ENCODE measurements around the gene PRPS1. TPM values are rescaled to one million over a fixed set of nuclear protein-coding genes. Genes with fewer than 3 reads are reported as not detected.
"Not testable (repeated sequence)": the region's sequence is repeated elsewhere in the genome, so short reads cannot be mapped to it uniquely, and the experiment has no call there.

The PRPS1 gene
- polyA plus RNA-seq, 3 donors = 10.4 to 11.8 (median 11.4) TPM

DNA sequence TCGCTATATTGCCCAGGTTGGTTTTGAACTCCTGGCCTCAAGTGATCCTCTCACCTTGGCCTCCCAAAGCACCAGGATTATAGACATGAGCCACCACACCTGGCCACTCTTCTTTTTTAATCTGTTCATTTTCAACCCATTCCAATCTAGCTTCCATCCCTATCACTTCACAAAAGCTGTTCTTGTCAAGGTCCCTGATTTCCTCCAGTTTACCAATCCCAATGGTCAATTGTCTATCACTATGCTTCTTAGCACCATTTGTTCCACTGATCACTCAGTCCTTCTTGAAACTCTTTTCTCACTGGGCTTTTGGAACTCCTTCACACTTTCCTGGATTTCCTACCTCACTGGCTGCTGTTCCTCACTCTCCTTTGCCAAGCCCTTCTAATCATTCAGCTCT is 38.6 kb downstream of the PRPS1 start:
- H3K9me3 Mint-ChIP-seq = no peaks in the 10 kb centered on the region
- no peak overlapping the region for H3K4me3 ChIP-seq (replicated peaks in 1 of 3; ENCODE audit: low read depth in 2 of 3, low read length in 3 of 3)
- H3K27ac Mint-ChIP-seq = peak overlapping the region in 2 of 7 donors; percentile 4 to 29
- intact Hi-C loops (cut with micrococcal nuclease) = no loop called here
- no peak for DNase-seq
- no peak overlapping the region for H3K27ac ChIP-seq (ENCODE audit: low read depth in 1 of 2, low read length in 2 of 2)
- H3K36me3 Mint-ChIP-seq = peaks cover 0 to 4% of the 10 kb centered on the region in 2 donors
- no peaks in the 10 kb centered on the region for H4K20me1 ChIP-seq (ENCODE audit: insufficient read depth, low read length)
- H3K27me3 Mint-ChIP-seq (ENCODE audit: low read depth in 3 of 3) = no peaks in the 10 kb centered on the region
- H3K4me1 ChIP-seq (ENCODE audit: control insufficient read depth in 1 of 2, insufficient read depth in 2 of 2, low read length in 2 of 2) = no peaks in the 10 kb centered on the region
- H3K4me3 Mint-ChIP-seq = no peak overlapping the region
- H2AFZ ChIP-seq (ENCODE audit: insufficient read depth, low read depth, low read length, poor library complexity, severe bottlenecking) = no peak overlapping the region
- H3K4me2 ChIP-seq (replicated peaks; ENCODE audit: extremely low read depth, low read length, poor library complexity, severe bottlenecking) = no peak overlapping the region
- TF ChIP-seq CTCF (IDR thresholded peaks at IDR 0.05) = no peak
- peaks cover 4% of the 10 kb centered on the region for H3K79me2 ChIP-seq (ENCODE audit: insufficient read depth, low read length)
- peaks cover 3% of the 10 kb centered on the region for H3K4me1 Mint-ChIP-seq
- no peaks in the 10 kb centered on the region for H3K9me3 ChIP-seq (replicated peaks in 1 of 2; ENCODE audit: control insufficient read depth in 1 of 2, insufficient read depth in 1 of 2, low read length in 2 of 2)
- no peaks in the 10 kb centered on the region for H3K27me3 ChIP-seq (ENCODE audit: control insufficient read depth in 2 of 2, insufficient read depth in 2 of 2, low read length in 2 of 2)
- no CpG with 5 or more reads among the region's 1 CpG for WGBS (ENCODE audit: insufficient coverage)
- no peak overlapping the region for H3K9ac ChIP-seq (ENCODE audit: insufficient read depth, low read length, poor library complexity, severe bottlenecking)
- peaks cover 0 to 2% of the 10 kb centered on the region in 2 donors for H3K36me3 ChIP-seq (replicated peaks in 1 of 2; ENCODE audit: control insufficient read depth in 1 of 2, insufficient read depth in 2 of 2, low read length in 2 of 2)

GRCh38 chrX:107667426-107667825 is 39.1 kb downstream of the PRPS1 start:
- Histone ChIP-seq H3K9ac (ENCODE audit: insufficient read depth, low read length, poor library complexity, severe bottlenecking) (no peak overlapping the region), H3K4me1 (ENCODE audit: control insufficient read depth in 1 of 2, insufficient read depth in 2 of 2, low read length in 2 of 2) (no peaks in the 10 kb centered on the region), H4K20me1 (ENCODE audit: insufficient read depth, low read length) (no peaks in the 10 kb centered on the region), H3K27me3 (ENCODE audit: control insufficient read depth in 2 of 2, insufficient read depth in 2 of 2, low read length in 2 of 2) (no peaks in the 10 kb centered on the region), H2AFZ (ENCODE audit: insufficient read depth, low read depth, low read length, poor library complexity, severe bottlenecking) (no peak overlapping the region), H3K36me3 (replicated peaks in 1 of 2; ENCODE audit: control insufficient read depth in 1 of 2, insufficient read depth in 2 of 2, low read length in 2 of 2) (peaks cover 0 to 2% of the 10 kb centered on the region in 2 donors), H3K79me2 (ENCODE audit: insufficient read depth, low read length) (peaks cover 4% of the 10 kb centered on the region), H3K4me2 (replicated peaks; ENCODE audit: extremely low read depth, low read length, poor library complexity, severe bottlenecking) (no peak overlapping the region), H3K27ac (ENCODE audit: low read depth in 1 of 2, low read length in 2 of 2) (no peak overlapping the region), H3K9me3 (replicated peaks in 1 of 2; ENCODE audit: control insufficient read depth in 1 of 2, insufficient read depth in 1 of 2, low read length in 2 of 2) (no peaks in the 10 kb centered on the region), H3K4me3 (replicated peaks in 1 of 3; ENCODE audit: low read depth in 2 of 3, low read length in 3 of 3) (no peak overlapping the region)
- intact Hi-C loops (cut with micrococcal nuclease) = no loop called here
- peaks cover 3% of the 10 kb centered on the region for H3K4me1 Mint-ChIP-seq
- H3K9me3 Mint-ChIP-seq = no peaks in the 10 kb centered on the region
- no peak for TF ChIP-seq CTCF (IDR thresholded peaks at IDR 0.05)
- H3K27ac Mint-ChIP-seq = peak overlapping the region in 2 of 7 donors; percentile 4 to 29
- peaks cover 0 to 4% of the 10 kb centered on the region in 2 donors for H3K36me3 Mint-ChIP-seq
- H3K27me3 Mint-ChIP-seq (ENCODE audit: low read depth in 3 of 3) = no peaks in the 10 kb centered on the region
- no peak for DNase-seq
- 85% methylated on average over 1 of the region's 1 CpG for WGBS (ENCODE audit: insufficient coverage)
- H3K4me3 Mint-ChIP-seq = no peak overlapping the region

- WGBS (ENCODE audit: insufficient coverage) = no CpG with 5 or more reads among the region's 5 CpGs
- peak overlapping the region in 1 of 7 donors; percentile 22 for H3K27ac Mint-ChIP-seq
Measured at GRCh38 chrX:107668710-107669109, 40.4 kb downstream of the PRPS1 start.

More at GRCh38 chrX:107668710-107669109, 40.4 kb downstream of the PRPS1 start:
- H3K36me3 ChIP-seq (replicated peaks in 1 of 2; ENCODE audit: control insufficient read depth in 1 of 2, insufficient read depth in 2 of 2, low read length in 2 of 2); H3K9ac ChIP-seq (ENCODE audit: insufficient read depth, low read length, poor library complexity, severe bottlenecking); H3K27me3 ChIP-seq (ENCODE audit: control insufficient read depth in 2 of 2, insufficient read depth in 2 of 2, low read length in 2 of 2); H4K20me1 ChIP-seq (ENCODE audit: insufficient read depth, low read length); H3K9me3 ChIP-seq (replicated peaks in 1 of 2; ENCODE audit: control insufficient read depth in 1 of 2, insufficient read depth in 1 of 2, low read length in 2 of 2); H2AFZ ChIP-seq (ENCODE audit: insufficient read depth, low read depth, low read length, poor library complexity, severe bottlenecking); DNase-seq; H3K79me2 ChIP-seq (ENCODE audit: insufficient read depth, low read length); H3K36me3 Mint-ChIP-seq; H3K4me2 ChIP-seq (replicated peaks; ENCODE audit: extremely low read depth, low read length, poor library complexity, severe bottlenecking); H3K4me3 Mint-ChIP-seq; H3K27me3 Mint-ChIP-seq (ENCODE audit: low read depth in 3 of 3); intact Hi-C loops (cut with micrococcal nuclease); H3K4me3 ChIP-seq (replicated peaks in 1 of 3; ENCODE audit: low read depth in 2 of 3, low read length in 3 of 3); H3K9me3 Mint-ChIP-seq; H3K27ac ChIP-seq (ENCODE audit: low read depth in 1 of 2, low read length in 2 of 2): not testable (repeated sequence)
- peaks cover 11 to 12% of the 10 kb centered on the region in 2 donors for H3K4me1 ChIP-seq (ENCODE audit: control insufficient read depth in 1 of 2, insufficient read depth in 2 of 2, low read length in 2 of 2)
- peaks cover 11% of the 10 kb centered on the region for H3K4me1 Mint-ChIP-seq

Measured in CD14-positive monocyte (primary cell).